SU-DHL-6 (cell line): ENCODE measurements around the gene UCMA.

Experiments
- CTCF ChIP-seq: fragments of 200-600 bp; sonication (generic); IDR thresholded peaks from one replicate; pipeline ENCODE4 v1.5.1; 2017; ENCODE audit warnings: antibody characterized with exemption, mild to moderate bottlenecking, low read length, moderate library complexity; ENCODE audit not compliant: insufficient read depth, poor library complexity, severe bottlenecking
- EZH2phosphoT487 ChIP-seq: fragments of 200-600 bp; sonication (generic), shearing (Covaris generic); conservative IDR thresholded peaks from 2 replicates; pipeline ENCODE4 v1.6.1; 2018; ENCODE audit warnings: mild to moderate bottlenecking, antibody characterized with exemption, low read length, moderate library complexity, mixed read lengths

GRCh38 chr10:13221572-13221971 lies 12.6 kb downstream of the UCMA start:
- TF ChIP-seq CTCF: no peak
- no peak for TF ChIP-seq EZH2phosphoT487
